Neuron (in vitro differentiated cells): Measurements from ENCODE around the gene POTEM.
"Not testable (repeated sequence)": the region's sequence is repeated elsewhere in the genome, so short reads cannot be mapped to it uniquely, and the experiment has no call there.

ENCODE experiments used
- H2AFZ ChIP-seq: one replicate; pipeline ENCODE4 v1.6.1; 2013; ENCODE audit warnings: low read depth, mild to moderate bottlenecking, inconsistent platforms, low read length, moderate library complexity
- H3K27me3 ChIP-seq: one replicate; pipeline ENCODE4 v1.6.1; 2013; ENCODE audit warnings: low read length; ENCODE audit not compliant: insufficient read depth
- H3K36me3 ChIP-seq: one replicate; pipeline ENCODE4 v1.6.1; 2013; ENCODE audit warnings: low read length; ENCODE audit not compliant: insufficient read depth
- H3K4me1 ChIP-seq: one replicate; pipeline ENCODE4 v1.6.1; 2013; ENCODE audit warnings: low read length; ENCODE audit not compliant: insufficient read depth
- H3K4me3 ChIP-seq: 2 replicates; pipeline ENCODE4 v1.5.1; 2013; ENCODE audit warnings: mild to moderate bottlenecking, low read length, moderate library complexity
- H3K9me3 ChIP-seq: one replicate; pipeline ENCODE4 v1.6.1; 2013; ENCODE audit warnings: low read length

The POTEM gene

GRCh38 chr14:18967134-18967533 lies at the start of gene POTEM:
Gene POTEM, plus strand, starts transcription at chr14:18967434. Its CDS starts 52 bp downstream, at chr14:18967486.
- not testable (repeated sequence) for H3K27me3 ChIP-seq, H3K4me1 ChIP-seq, H3K4me3 ChIP-seq, H2AFZ ChIP-seq, H3K9me3 ChIP-seq, H3K36me3 ChIP-seq

DNA sequence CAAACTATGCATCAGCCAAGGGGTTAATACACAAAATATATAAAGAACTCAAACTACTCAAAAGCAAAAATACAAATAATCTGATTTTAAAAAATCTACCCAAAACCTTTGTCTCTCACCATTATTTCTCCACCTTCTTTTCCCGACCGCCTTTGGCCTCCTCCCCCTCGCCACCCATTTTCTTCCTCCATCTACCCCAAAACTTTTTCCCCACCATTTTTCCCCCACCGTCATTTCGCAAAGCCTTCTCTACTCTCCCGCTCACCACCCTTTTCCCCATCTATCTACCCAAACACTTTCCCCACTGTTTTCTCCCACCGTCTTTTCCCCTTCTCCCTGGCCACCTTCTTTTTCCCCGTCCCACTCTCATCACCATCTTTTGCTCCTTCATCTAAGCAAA lies 48.9 kb upstream of the POTEM start:
- H2AFZ ChIP-seq, H3K9me3 ChIP-seq, H3K36me3 ChIP-seq, H3K4me1 ChIP-seq, H3K27me3 ChIP-seq, H3K4me3 ChIP-seq: not testable (repeated sequence)

- not testable (repeated sequence) for H3K9me3 ChIP-seq, H2AFZ ChIP-seq, H3K4me3 ChIP-seq, H3K36me3 ChIP-seq, H3K27me3 ChIP-seq, H3K4me1 ChIP-seq
Observed at GRCh38 chr14:18920052-18920451, 47.2 kb upstream of the POTEM start.

- H3K4me3 ChIP-seq, H3K4me1 ChIP-seq, H3K9me3 ChIP-seq, H2AFZ ChIP-seq, H3K36me3 ChIP-seq, H3K27me3 ChIP-seq: not testable (repeated sequence)
Observed at GRCh38 chr14:18921055-18921701, 46.1 kb upstream of the POTEM start.

GRCh38 chr14:18936848-18937247 lies 30.4 kb upstream of the POTEM start:
- H3K9me3 ChIP-seq, H3K4me3 ChIP-seq, H3K36me3 ChIP-seq, H3K4me1 ChIP-seq, H3K27me3 ChIP-seq, H2AFZ ChIP-seq: not testable (repeated sequence)

GRCh38 chr14:18938733-18939132 lies 28.5 kb upstream of the POTEM start:
- H3K4me1 ChIP-seq, H3K36me3 ChIP-seq, H2AFZ ChIP-seq, H3K9me3 ChIP-seq, H3K4me3 ChIP-seq, H3K27me3 ChIP-seq: not testable (repeated sequence)

DNA sequence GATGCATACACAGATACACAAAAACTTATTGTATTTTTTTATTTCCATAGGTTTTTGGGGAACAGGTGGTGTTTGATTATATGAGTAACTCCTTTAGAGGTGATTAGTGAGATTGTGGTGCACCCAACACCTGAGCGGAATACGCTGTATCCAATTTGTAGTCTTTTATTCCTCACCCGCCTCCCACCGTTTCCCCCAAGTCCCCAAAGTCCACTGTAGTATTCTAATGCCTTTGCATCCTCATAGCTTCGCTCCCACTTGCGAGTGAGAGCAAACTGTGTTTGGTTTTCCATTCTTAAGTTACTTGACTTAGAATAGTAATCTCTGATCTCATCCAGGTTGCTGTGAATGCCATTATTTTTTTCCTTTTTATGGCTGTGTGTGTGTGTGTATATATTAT lies 17.3 kb upstream of the POTEM start:
- H3K36me3 ChIP-seq, H3K4me3 ChIP-seq, H2AFZ ChIP-seq, H3K9me3 ChIP-seq, H3K27me3 ChIP-seq, H3K4me1 ChIP-seq: not testable (repeated sequence)

DNA sequence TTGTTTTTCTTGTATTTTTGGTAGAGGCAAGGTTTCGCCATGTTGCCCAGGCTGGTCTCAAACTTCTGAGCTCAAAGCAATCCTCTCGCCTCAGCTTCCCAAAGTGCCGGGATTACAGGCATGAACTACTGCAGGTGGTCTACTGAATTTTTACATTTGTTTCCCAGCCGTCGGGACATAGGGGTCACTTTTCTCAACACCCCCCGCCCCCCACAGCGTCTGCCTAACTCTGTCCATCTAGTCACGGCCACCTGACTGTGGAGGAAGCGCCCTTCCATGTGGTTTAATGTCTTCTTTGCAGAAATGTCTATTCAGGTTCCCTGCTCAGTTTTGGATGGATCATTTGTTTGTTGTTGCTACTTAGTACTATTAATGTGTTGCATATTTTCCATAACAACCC lies 14.1 kb upstream of the POTEM start:
- H2AFZ ChIP-seq, H3K4me3 ChIP-seq, H3K36me3 ChIP-seq, H3K27me3 ChIP-seq, H3K4me1 ChIP-seq, H3K9me3 ChIP-seq: not testable (repeated sequence)

GRCh38 chr14:18955816-18956215 lies 11.4 kb upstream of the POTEM start:
- not testable (repeated sequence) for H3K4me1 ChIP-seq, H2AFZ ChIP-seq, H3K4me3 ChIP-seq, H3K36me3 ChIP-seq, H3K9me3 ChIP-seq, H3K27me3 ChIP-seq

DNA sequence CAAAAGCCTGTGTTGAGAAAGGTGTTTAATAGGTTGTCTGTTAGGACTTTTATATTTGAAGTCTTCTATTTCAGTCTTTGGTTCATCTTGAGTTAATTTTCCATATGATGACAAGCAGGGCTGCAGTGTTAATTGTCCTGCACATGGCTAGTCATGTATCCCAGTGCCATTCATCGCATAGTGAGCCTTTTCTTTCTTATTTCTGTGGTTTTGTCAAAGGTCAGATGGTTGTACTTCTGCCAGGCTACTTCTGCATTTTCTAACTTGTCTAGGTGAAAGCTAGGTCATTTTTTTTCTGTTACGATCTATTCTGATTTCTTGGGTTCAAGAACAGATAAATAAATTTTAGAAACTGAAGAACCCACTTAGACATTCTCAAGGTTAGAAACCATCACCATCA lies 5.7 kb upstream of the POTEM start:
- H3K9me3 ChIP-seq, H3K4me1 ChIP-seq, H2AFZ ChIP-seq, H3K36me3 ChIP-seq, H3K27me3 ChIP-seq, H3K4me3 ChIP-seq: not testable (repeated sequence)

GRCh38 chr14:18962143-18962542 lies 5.1 kb upstream of the POTEM start:
- H3K9me3 ChIP-seq, H2AFZ ChIP-seq, H3K36me3 ChIP-seq, H3K27me3 ChIP-seq, H3K4me1 ChIP-seq, H3K4me3 ChIP-seq: not testable (repeated sequence)

DNA sequence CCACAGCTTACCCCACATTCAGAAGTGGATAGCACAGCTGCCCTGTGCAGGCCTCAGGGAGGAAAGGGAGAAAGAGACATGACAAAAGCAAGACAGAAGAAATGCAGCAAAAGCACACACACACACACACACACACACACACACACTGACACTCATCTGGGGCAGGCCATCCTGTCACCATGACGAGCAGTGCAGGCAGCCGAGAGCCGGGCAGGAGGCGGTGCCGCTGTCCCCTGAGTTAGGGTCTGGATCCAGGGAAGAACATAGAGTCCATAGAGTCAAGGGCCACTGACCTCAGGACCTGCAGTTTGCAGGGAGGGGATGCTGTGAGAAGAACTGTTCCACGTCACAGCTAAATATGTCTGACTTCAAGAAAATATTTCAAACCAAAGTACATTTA lies 4.0 kb upstream of the POTEM start:
- H2AFZ ChIP-seq, H3K4me1 ChIP-seq, H3K9me3 ChIP-seq, H3K4me3 ChIP-seq, H3K27me3 ChIP-seq, H3K36me3 ChIP-seq: not testable (repeated sequence)

GRCh38 chr14:18964878-18965277 lies 2.4 kb upstream of the POTEM start:
- H2AFZ ChIP-seq, H3K9me3 ChIP-seq, H3K4me3 ChIP-seq, H3K36me3 ChIP-seq, H3K4me1 ChIP-seq, H3K27me3 ChIP-seq: not testable (repeated sequence)

- not testable (repeated sequence) for H3K9me3 ChIP-seq, H3K36me3 ChIP-seq, H3K27me3 ChIP-seq, H3K4me3 ChIP-seq, H2AFZ ChIP-seq, H3K4me1 ChIP-seq
Observed at GRCh38 chr14:19002566-19002965, 35.3 kb downstream of the POTEM start.
